ENCODE measurements around the gene MRPL34. TPM values are rescaled to one million over a fixed set of nuclear protein-coding genes. Genes with fewer than 3 reads are reported as not detected.
"Not testable (repeated sequence)": the region's sequence is repeated elsewhere in the genome, so short reads cannot be mapped to it uniquely, and the experiment has no call there.

Gene MRPL34
- total RNA-seq, 4 donors from 2014 or later, result 95.0 to 175 (median 113) TPM

GRCh38 chr19:17292301-17293074, 13.2 kb upstream of the MRPL34 start:
- Histone ChIP-seq H3K4me3 (peak overlapping the region; percentile 28 to 58), H3K27me3 (no peaks in the 10 kb centered on the region), H3K9me3 (no peaks in the 10 kb centered on the region), H3K36me3 (peaks cover 0 to 20% of the 10 kb centered on the region in 2 donors), H3K27ac (peak overlapping the region; percentile 15 to 91 (median 84)), H3K4me1 (peaks cover 0 to 36% (median 7%) of the 10 kb centered on the region in 3 donors)
- peak; percentile 94 for ATAC-seq
- no peak for TF ChIP-seq POLR2A (IDR thresholded peaks at IDR 0.05)
- no peak for TF ChIP-seq EP300 (IDR thresholded peaks at IDR 0.05)
- TF ChIP-seq CTCF (IDR thresholded peaks at IDR 0.05), result peak in 3 of 4 experiments; percentile 68 to 72 (median 72)
- TF ChIP-seq POLR2AphosphoS5 (IDR thresholded peaks at IDR 0.05), result peak; percentile 29
- 0% methylated on average over 4 of the region's 46 CpGs; no CpG with 5 or more reads in 1 of the 2 donors for WGBS, 2 donors (ENCODE audit: low coverage in 1 of 2)

GRCh38 chr19:17293605-17294004, 12.1 kb upstream of the MRPL34 start:
- 90% methylated on average over 8 to 13 of the region's 14 CpGs for WGBS, 2 donors (ENCODE audit: low coverage in 1 of 2)
- ATAC-seq, result no peak
- Histone ChIP-seq H3K4me1 (peaks cover 0 to 36% (median 7%) of the 10 kb centered on the region in 3 donors), H3K4me3 (no peak overlapping the region), H3K9me3 (no peaks in the 10 kb centered on the region), H3K27me3 (no peaks in the 10 kb centered on the region), H3K27ac (peak overlapping the region in 2 of 4 donors; percentile 54 to 86), H3K36me3 (peaks cover 0 to 29% of the 10 kb centered on the region in 2 donors)
- TF ChIP-seq EP300 (IDR thresholded peaks at IDR 0.05) (no peak), POLR2A (IDR thresholded peaks at IDR 0.05) (no peak), POLR2AphosphoS5 (IDR thresholded peaks at IDR 0.05) (no peak), CTCF (IDR thresholded peaks at IDR 0.05) (no peak)

- H3K27ac ChIP-seq, result peak overlapping the region in 1 of 4 donors; percentile 54
- H3K4me1 ChIP-seq, result peaks cover 0 to 33% (median 7%) of the 10 kb centered on the region in 3 donors
- no peak for ATAC-seq
- WGBS, 2 donors (ENCODE audit: low coverage in 1 of 2), result 71 to 85% methylated on average over 4 to 24 of the region's 48 CpGs
- no peaks in the 10 kb centered on the region for H3K9me3 ChIP-seq
- TF ChIP-seq POLR2AphosphoS5 (IDR thresholded peaks at IDR 0.05) (no peak), CTCF (IDR thresholded peaks at IDR 0.05) (no peak)
- H3K36me3 ChIP-seq, result peaks cover 0 to 29% of the 10 kb centered on the region in 2 donors
- H3K4me3 ChIP-seq, result no peak overlapping the region
- H3K27me3 ChIP-seq, result no peaks in the 10 kb centered on the region
These were observed 11.4 kb upstream of the MRPL34 start for GRCh38 chr19:17294051-17294891.

GRCh38 chr19:17295551-17295950, 10.1 kb upstream of the MRPL34 start:
- Histone ChIP-seq H3K36me3 (peaks cover 0 to 37% of the 10 kb centered on the region in 2 donors), H3K4me1 (peaks cover 0 to 35% (median 7%) of the 10 kb centered on the region in 3 donors)
- 100% methylated on average over 5 of the region's 6 CpGs; no CpG with 5 or more reads in 1 of the 2 donors for whole genome bisulfite sequencing, 2 donors (ENCODE audit: low coverage in 1 of 2)
- not testable (repeated sequence) for ATAC-seq, H3K9me3 ChIP-seq, H3K27ac ChIP-seq, H3K4me3 ChIP-seq, H3K27me3 ChIP-seq

- no peak for ATAC-seq
- H3K27ac ChIP-seq, result no peak overlapping the region
- H3K9me3 ChIP-seq, result no peaks in the 10 kb centered on the region
- no peaks in the 10 kb centered on the region for H3K27me3 ChIP-seq
- 35 to 36% methylated on average over 4 of the region's 4 CpGs for WGBS, 2 donors (ENCODE audit: low coverage in 1 of 2)
- peaks cover 0 to 44% of the 10 kb centered on the region in 2 donors for H3K36me3 ChIP-seq
- H3K4me1 ChIP-seq, result peaks cover 0 to 42% (median 7%) of the 10 kb centered on the region in 3 donors
- no peak overlapping the region for H3K4me3 ChIP-seq
- TF ChIP-seq EP300 (IDR thresholded peaks at IDR 0.05) (no peak), POLR2AphosphoS5 (IDR thresholded peaks at IDR 0.05) (no peak), CTCF (IDR thresholded peaks at IDR 0.05) (no peak), POLR2A (IDR thresholded peaks at IDR 0.05) (no peak)
These were observed 9.4 kb upstream of the MRPL34 start for GRCh38 chr19:17296273-17296672.
